ENCODE data around the gene MVD.

GRCh38 chr16:88697831-88698615 lies 35.1 kb upstream of the MVD start:
- TF ChIP-seq POLR2A (IDR thresholded peaks at IDR 0.05; ENCODE audit: low read depth, low read length) (no peak), MAFK (IDR thresholded peaks at IDR 0.05; ENCODE audit: low read depth, low read length) (no peak), CHD1 (IDR thresholded peaks at IDR 0.05; ENCODE audit: low read depth, low read length) (no peak), MXI1 (IDR thresholded peaks at IDR 0.05; ENCODE audit: borderline replicate concordance, low read depth, low read length) (no peak), ELK1 (IDR thresholded peaks at IDR 0.05; ENCODE audit: borderline replicate concordance, low read depth, low read length) (no peak), RFX5 (IDR thresholded peaks at IDR 0.05; ENCODE audit: low read depth, low read length) (no peak), RAD21 (IDR thresholded peaks at IDR 0.05; ENCODE audit: low read length) (no peak), RCOR1 (IDR thresholded peaks at IDR 0.05; ENCODE audit: insufficient replicate concordance, low read length) (no peak), NFE2L2 (IDR thresholded peaks at IDR 0.05; ENCODE audit: low read depth, low read length) (no peak), CEBPB (IDR thresholded peaks at IDR 0.05; ENCODE audit: low read depth, low read length) (no peak), FOS (IDR thresholded peaks at IDR 0.05; ENCODE audit: low read depth, low read length) (no peak), BHLHE40 (IDR thresholded peaks at IDR 0.05; ENCODE audit: low read depth, low read length) (no peak)
- TF ChIP-seq, protein P1, sequence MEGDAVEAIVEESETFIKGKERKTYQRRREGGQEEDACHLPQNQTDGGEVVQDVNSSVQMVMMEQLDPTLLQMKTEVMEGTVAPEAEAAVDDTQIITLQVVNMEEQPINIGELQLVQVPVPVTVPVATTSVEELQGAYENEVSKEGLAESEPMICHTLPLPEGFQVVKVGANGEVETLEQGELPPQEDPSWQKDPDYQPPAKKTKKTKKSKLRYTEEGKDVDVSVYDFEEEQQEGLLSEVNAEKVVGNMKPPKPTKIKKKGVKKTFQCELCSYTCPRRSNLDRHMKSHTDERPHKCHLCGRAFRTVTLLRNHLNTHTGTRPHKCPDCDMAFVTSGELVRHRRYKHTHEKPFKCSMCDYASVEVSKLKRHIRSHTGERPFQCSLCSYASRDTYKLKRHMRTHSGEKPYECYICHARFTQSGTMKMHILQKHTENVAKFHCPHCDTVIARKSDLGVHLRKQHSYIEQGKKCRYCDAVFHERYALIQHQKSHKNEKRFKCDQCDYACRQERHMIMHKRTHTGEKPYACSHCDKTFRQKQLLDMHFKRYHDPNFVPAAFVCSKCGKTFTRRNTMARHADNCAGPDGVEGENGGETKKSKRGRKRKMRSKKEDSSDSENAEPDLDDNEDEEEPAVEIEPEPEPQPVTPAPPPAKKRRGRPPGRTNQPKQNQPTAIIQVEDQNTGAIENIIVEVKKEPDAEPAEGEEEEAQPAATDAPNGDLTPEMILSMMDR (conservative IDR thresholded peaks at IDR 0.05; ENCODE audit: low read depth, low read length), result peak; percentile 13; the same call in 1 of the 2 replicates
- TF ChIP-seq, protein P2, sequence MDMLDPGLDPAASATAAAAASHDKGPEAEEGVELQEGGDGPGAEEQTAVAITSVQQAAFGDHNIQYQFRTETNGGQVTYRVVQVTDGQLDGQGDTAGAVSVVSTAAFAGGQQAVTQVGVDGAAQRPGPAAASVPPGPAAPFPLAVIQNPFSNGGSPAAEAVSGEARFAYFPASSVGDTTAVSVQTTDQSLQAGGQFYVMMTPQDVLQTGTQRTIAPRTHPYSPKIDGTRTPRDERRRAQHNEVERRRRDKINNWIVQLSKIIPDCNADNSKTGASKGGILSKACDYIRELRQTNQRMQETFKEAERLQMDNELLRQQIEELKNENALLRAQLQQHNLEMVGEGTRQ (IDR thresholded peaks at IDR 0.05; ENCODE audit: low read depth, low read length), result no peak
